ENCODE measurements around the gene AEBP1.

AEBP1 gene

DNA sequence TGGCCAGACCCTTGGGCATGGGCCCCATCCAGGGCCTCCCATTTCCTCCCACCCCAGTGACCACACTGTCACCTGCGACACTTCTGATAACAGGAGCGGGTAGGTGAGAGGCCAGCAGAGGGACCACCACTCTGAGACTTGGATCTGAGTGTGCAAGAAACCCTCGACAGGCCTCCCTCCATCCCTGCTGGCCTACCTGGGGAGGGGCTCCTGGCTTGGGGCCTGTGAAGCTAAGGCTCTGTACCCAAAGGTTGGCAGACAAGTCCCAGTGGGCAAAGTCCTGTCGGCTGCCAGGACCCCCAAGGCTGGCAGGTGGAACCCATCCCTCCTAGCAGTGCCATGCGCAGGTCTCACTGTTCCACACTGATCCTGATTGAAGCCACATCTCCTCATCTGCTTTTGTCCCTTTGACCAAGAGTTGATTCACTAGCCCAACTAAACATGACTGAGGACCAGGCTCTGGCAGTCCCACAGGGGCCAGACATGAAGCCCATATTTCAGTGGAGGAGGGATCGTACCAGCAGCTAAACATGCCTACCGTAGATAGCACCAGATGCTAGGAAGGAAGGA lies 37.6 kb upstream of the AEBP1 start:
- H3K27ac ChIP-seq (replicated peaks), result no peak overlapping the region
- no peak overlapping the region for H3K4me3 ChIP-seq (replicated peaks; ENCODE audit: insufficient read depth, low read length)
- TF ChIP-seq, protein P1, sequence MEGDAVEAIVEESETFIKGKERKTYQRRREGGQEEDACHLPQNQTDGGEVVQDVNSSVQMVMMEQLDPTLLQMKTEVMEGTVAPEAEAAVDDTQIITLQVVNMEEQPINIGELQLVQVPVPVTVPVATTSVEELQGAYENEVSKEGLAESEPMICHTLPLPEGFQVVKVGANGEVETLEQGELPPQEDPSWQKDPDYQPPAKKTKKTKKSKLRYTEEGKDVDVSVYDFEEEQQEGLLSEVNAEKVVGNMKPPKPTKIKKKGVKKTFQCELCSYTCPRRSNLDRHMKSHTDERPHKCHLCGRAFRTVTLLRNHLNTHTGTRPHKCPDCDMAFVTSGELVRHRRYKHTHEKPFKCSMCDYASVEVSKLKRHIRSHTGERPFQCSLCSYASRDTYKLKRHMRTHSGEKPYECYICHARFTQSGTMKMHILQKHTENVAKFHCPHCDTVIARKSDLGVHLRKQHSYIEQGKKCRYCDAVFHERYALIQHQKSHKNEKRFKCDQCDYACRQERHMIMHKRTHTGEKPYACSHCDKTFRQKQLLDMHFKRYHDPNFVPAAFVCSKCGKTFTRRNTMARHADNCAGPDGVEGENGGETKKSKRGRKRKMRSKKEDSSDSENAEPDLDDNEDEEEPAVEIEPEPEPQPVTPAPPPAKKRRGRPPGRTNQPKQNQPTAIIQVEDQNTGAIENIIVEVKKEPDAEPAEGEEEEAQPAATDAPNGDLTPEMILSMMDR (IDR thresholded peaks at IDR 0.05; ENCODE audit: insufficient read depth, low read length), result no peak
- TF ChIP-seq POLR2AphosphoS5 (IDR thresholded peaks at IDR 0.05; ENCODE audit: low read depth), result peak; percentile 80

DNA sequence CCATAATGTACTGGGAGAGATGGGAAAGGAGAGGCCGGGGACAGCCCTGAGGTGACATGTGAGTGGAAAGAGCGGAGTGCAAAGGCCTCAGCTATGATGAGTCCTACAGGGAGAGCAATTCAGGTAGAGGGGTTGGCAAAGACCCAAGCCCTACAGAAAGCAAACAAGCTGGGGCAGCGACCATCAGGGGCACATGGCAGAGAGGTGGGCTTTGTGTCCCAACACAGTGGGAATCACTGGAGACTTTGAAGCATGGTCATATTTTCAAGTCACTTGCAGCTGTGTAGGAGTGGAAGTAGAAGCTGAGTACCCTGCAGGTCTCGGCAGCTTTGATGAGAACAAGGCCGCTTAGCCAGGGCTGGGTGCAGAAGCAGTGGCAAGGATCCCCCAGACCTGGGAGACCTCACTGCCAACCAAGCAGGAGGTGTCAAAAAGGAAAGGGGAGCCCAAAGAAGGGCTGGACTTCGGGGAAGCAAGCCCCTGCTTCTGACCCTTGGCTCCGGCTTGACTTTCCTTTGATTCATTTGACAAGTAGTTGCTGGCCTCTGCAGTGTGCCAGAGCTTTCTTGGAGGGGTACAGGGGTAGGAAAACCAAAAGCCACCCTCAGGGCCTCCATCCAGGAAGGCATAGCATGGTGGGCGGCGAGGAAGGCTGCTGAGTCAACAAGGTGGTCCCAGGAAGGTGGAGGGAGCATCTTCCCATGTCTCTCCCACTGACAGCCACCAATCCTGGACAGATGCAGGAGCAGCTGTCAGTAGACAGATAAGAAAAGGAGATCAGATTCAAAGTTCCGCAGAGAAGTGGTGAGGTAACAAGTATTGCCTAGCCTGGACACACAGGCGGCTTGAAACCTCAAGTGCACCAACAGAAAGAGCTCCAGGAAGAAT lies 36.8 kb upstream of the AEBP1 start:
- peak; percentile 14 for TF ChIP-seq POLR2AphosphoS5 (IDR thresholded peaks at IDR 0.05; ENCODE audit: low read depth)
- TF ChIP-seq, protein P2, sequence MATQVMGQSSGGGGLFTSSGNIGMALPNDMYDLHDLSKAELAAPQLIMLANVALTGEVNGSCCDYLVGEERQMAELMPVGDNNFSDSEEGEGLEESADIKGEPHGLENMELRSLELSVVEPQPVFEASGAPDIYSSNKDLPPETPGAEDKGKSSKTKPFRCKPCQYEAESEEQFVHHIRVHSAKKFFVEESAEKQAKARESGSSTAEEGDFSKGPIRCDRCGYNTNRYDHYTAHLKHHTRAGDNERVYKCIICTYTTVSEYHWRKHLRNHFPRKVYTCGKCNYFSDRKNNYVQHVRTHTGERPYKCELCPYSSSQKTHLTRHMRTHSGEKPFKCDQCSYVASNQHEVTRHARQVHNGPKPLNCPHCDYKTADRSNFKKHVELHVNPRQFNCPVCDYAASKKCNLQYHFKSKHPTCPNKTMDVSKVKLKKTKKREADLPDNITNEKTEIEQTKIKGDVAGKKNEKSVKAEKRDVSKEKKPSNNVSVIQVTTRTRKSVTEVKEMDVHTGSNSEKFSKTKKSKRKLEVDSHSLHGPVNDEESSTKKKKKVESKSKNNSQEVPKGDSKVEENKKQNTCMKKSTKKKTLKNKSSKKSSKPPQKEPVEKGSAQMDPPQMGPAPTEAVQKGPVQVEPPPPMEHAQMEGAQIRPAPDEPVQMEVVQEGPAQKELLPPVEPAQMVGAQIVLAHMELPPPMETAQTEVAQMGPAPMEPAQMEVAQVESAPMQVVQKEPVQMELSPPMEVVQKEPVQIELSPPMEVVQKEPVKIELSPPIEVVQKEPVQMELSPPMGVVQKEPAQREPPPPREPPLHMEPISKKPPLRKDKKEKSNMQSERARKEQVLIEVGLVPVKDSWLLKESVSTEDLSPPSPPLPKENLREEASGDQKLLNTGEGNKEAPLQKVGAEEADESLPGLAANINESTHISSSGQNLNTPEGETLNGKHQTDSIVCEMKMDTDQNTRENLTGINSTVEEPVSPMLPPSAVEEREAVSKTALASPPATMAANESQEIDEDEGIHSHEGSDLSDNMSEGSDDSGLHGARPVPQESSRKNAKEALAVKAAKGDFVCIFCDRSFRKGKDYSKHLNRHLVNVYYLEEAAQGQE (IDR thresholded peaks at IDR 0.05; ENCODE audit: insufficient replicate concordance, low read depth), result no peak
- Histone ChIP-seq H3K4me3 (replicated peaks; ENCODE audit: insufficient read depth, low read length) (no peak overlapping the region), H3K27me3 (ENCODE audit: insufficient read depth, poor library complexity, severe bottlenecking) (no peaks in the 10 kb centered on the region), H3K27ac (replicated peaks) (no peak overlapping the region)
- DNase-seq (ENCODE audit: low read depth in 1 of 2, low spot score in 1 of 2), result no peak

More for the DNA sequence above, 37.6 kb upstream of the AEBP1 start:
- no peak for DNase-seq (ENCODE audit: low read depth in 1 of 2, low spot score in 1 of 2)
- no peaks in the 10 kb centered on the region for H3K27me3 ChIP-seq (ENCODE audit: insufficient read depth, poor library complexity, severe bottlenecking)

DNA sequence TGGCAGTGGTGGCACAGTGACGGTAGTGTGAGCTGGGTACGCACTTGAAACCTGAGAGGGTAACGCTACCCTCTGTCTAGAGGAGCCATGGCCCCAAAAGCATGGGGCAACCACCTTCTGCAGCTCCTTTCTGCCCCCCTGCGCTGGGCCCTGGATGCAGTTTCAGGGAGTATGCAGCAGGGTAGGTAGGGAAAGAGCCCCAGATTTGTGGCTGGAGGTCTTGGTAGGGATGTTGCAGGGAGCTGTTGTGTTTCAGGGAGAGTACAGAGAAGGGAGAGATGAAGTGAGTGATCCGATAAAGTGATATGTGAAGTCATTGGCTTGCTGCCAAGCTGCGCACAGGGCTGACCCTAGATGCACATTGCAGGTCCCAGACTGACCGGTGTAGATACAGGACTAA lies 36.1 kb upstream of the AEBP1 start:
- no peak for DNase-seq (ENCODE audit: low read depth in 1 of 2, low spot score in 1 of 2)
- TF ChIP-seq POLR2AphosphoS5 (IDR thresholded peaks at IDR 0.05; ENCODE audit: low read depth) (no peak), SPI1 (IDR thresholded peaks at IDR 0.05; ENCODE audit: borderline replicate concordance, low read depth) (no peak), GABPA (IDR thresholded peaks at IDR 0.05; ENCODE audit: low read depth) (no peak)
- TF ChIP-seq, protein P1 (IDR thresholded peaks at IDR 0.05; ENCODE audit: insufficient read depth, low read length), result no peak
- TF ChIP-seq, protein P2 (IDR thresholded peaks at IDR 0.05; ENCODE audit: insufficient replicate concordance, low read depth), result no peak
- no peak overlapping the region for H3K27ac ChIP-seq (replicated peaks)
- H3K4me3 ChIP-seq (replicated peaks; ENCODE audit: insufficient read depth, low read length), result no peak overlapping the region
- H3K27me3 ChIP-seq (ENCODE audit: insufficient read depth, poor library complexity, severe bottlenecking), result no peaks in the 10 kb centered on the region

DNA sequence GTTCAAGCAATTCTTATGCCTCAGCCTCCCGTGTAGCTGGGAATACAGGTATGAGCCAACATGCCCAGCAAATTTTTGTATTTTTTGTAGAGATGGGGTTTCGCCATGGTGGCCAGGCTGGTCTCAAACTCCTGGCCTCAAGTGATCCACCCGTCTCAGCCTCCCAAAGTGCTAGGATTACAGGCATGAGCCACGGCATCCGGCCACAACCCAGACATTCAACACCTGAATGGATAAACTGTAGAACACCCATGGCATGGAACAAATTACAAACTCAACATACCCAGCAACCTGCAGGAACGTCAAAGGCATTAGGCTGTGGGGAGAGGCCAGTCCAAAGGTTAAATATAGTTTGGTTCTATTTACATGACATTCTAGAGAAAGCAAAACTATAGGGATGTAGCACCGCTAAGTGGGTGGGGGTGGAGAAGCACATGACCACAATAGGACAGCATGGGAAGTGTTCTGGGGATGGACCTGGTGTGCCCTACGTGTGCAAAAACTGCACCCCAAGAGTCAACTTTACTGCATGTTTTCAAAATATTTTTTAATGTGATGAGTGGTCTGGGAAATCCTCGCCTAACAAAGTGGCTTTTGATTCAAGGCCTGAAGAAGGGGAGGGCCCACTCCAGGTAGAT lies 32.3 kb upstream of the AEBP1 start:
- H3K27ac ChIP-seq (replicated peaks), result no peak overlapping the region
- no peaks in the 10 kb centered on the region for H3K27me3 ChIP-seq (ENCODE audit: insufficient read depth, poor library complexity, severe bottlenecking)
- H3K4me3 ChIP-seq (replicated peaks; ENCODE audit: insufficient read depth, low read length), result no peak overlapping the region
- DNase-seq (ENCODE audit: low read depth in 1 of 2, low spot score in 1 of 2), result no peak
- no peak for TF ChIP-seq GABPA (IDR thresholded peaks at IDR 0.05; ENCODE audit: low read depth)
- no peak for TF ChIP-seq POLR2AphosphoS5 (IDR thresholded peaks at IDR 0.05; ENCODE audit: low read depth)
- TF ChIP-seq, protein P1 (IDR thresholded peaks at IDR 0.05; ENCODE audit: insufficient read depth, low read length), result no peak
- TF ChIP-seq, protein P2 (IDR thresholded peaks at IDR 0.05; ENCODE audit: insufficient replicate concordance, low read depth), result no peak
- TF ChIP-seq SPI1 (IDR thresholded peaks at IDR 0.05; ENCODE audit: borderline replicate concordance, low read depth), result no peak

Measured in HL-60 (cell line).